ENCODE data around the gene CLDN20. TPM values are rescaled to one million over a fixed set of nuclear protein-coding genes. Genes with fewer than 3 reads are reported as not detected.

The CLDN20 gene
- total and polyA plus RNA-seq, 2 of the 4 experiments (the other 2 are of a cell fraction) = not detected

DNA sequence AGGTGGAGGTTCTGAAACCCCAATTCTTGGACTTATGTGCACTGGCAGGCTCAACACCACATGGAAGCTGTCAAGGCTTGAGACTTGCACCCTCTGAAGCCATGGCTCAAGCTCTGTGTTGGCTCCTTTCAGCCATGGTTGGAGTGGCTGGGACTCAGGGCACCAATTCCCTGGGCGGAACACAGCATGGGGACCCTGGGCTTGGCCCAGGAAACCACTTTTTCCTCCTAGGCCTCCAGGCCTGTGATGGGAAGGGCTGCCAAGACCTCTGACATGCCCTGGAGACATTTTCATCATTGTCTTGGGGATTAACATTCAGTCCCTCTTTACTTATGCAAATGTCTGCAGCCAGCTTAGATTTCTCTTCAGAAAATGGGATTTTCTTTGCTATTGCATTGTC, 26.2 kb upstream of the CLDN20 start:
- Histone ChIP-seq H2AFZ (replicated peaks; ENCODE audit: low read length, poor library complexity) (no peak overlapping the region), H4K20me1 (ENCODE audit: insufficient read depth, low read length) (no peaks in the 10 kb centered on the region), H3K79me1 (ENCODE audit: low read depth in 1 of 2, low read length in 2 of 2) (no peaks in the 10 kb centered on the region), H2AK9ac (replicated peaks; ENCODE audit: low read depth, low read length, poor library complexity) (no peak overlapping the region), H3K23ac (ENCODE audit: low read depth, low read length) (no peak overlapping the region), H2BK5ac (ENCODE audit: low read depth, low read length, poor library complexity, severe bottlenecking) (no peak overlapping the region), H4K5ac (ENCODE audit: low read depth, low read length) (no peak overlapping the region), H2AK5ac (ENCODE audit: low read depth, low read length) (no peak overlapping the region), H3K9me1 (ENCODE audit: insufficient read depth, low read length) (no peaks in the 10 kb centered on the region; the same call in 1 of the 2 replicates), H3K9me3 (ENCODE audit: control insufficient read depth, insufficient read depth, low read length) (no peaks in the 10 kb centered on the region; the same call in 1 of the 2 replicates), H3K4me2 (ENCODE audit: low read depth, low read length) (no peak overlapping the region), H3K4ac (ENCODE audit: low read depth, low read length) (no peak overlapping the region), H3K27me3 (ENCODE audit: control insufficient read depth, insufficient read depth, low read length) (no peaks in the 10 kb centered on the region), H3K18ac (ENCODE audit: low read depth, low read length) (no peak overlapping the region), H3K36me3 (ENCODE audit: control insufficient read depth, insufficient read depth, low read length) (no peaks in the 10 kb centered on the region), H4K8ac (ENCODE audit: low read depth in 2 of 2, low read length in 2 of 2) (no peak overlapping the region), H3K4me3 (ENCODE audit: insufficient read depth, low read depth, low read length) (no peak overlapping the region), H3K4me1 (ENCODE audit: control insufficient read depth, insufficient read depth, low read length) (peaks cover 4% of the 10 kb centered on the region; the same call in 1 of the 2 replicates), H3K27ac (ENCODE audit: insufficient read depth, low read length) (no peak overlapping the region), H2BK120ac (ENCODE audit: low read depth, low read length) (no peak overlapping the region), H3K14ac (replicated peaks; ENCODE audit: low read depth, low read length) (no peak overlapping the region), H4K91ac (ENCODE audit: insufficient read depth, low read depth, low read length) (no peak overlapping the region), H3K9ac (ENCODE audit: low read depth, low read length) (no peak overlapping the region), H3K56ac (ENCODE audit: extremely low read depth, insufficient read depth, low read length) (no peak overlapping the region), H2BK15ac (ENCODE audit: low read depth, low read length) (no peak overlapping the region), H2BK20ac (ENCODE audit: low read depth, low read length) (no peak overlapping the region)
- DNase-seq (no peak), ATAC-seq (ENCODE audit: low read depth) (no peak)
- WGBS, 2 experiments (ENCODE audit: extremely low coverage in 2 of 2, insufficient read length in 1 of 2) = no CpG with 5 or more reads among the region's 1 CpG
- dilution Hi-C loops (cut with HindIII; ENCODE audit: low sequenced_read_pairs, unreplicated experiment) (no loop called here), in situ Hi-C loops (cut with MboI; ENCODE audit: low sequenced_read_pairs) (no loop called here), intact Hi-C loops (cut with micrococcal nuclease) (no loop called here)
- POLR2A ChIA-PET (ENCODE audit: unreplicated experiment) = no interaction called here
- BruUV-seq (replicated peaks) = no TSS peak
- no peak for TF ChIP-seq MAFK (IDR thresholded peaks at IDR 0.05; ENCODE audit: low read depth, low read length)
- CTCF ChIA-PET = no interaction called here

Measured in IMR-90 (cell line).